Measurements from ENCODE around the gene TBC1D22A. TPM values are rescaled to one million over a fixed set of nuclear protein-coding genes. Genes with fewer than 3 reads are reported as not detected.

Gene TBC1D22A
- total and polyA plus RNA-seq, 2 experiments from 2014 or later, result 9.6 to 13.3 TPM

DNA sequence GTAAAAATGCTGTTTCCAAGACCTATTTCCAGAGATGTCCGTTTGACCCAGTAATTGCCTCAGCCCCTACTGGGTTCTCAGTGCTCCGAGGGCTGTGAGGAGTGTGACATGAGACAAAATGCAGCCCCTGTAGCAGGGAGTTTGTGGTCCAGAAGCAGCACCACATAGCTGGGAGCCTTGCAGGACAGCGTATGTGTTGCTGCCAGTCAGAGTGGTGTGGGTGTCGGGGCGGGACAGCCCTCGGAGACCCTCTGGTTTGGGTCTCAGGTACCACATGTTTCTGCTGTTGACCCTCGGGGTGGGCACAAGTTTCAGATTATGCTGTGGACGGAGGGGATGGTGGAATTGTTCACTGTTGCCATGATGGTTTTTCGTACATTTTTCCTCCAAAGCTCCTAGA lies 17.2 kb downstream of the TBC1D22A start:
- DNase-seq (ENCODE audit: low spot score) (no peak), ATAC-seq (no peak)
- Mint-ChIP-seq H3K27ac (no peak overlapping the region), H3K4me3 (no peak overlapping the region), H3K27me3 (ENCODE audit: insufficient read depth, low read depth, poor library complexity) (peaks cover 8% of the 10 kb centered on the region), H3K9me3 (no peaks in the 10 kb centered on the region), H3K36me3 (ENCODE audit: low read depth) (no peaks in the 10 kb centered on the region; the same call in 2 of the 3 replicates), H3K4me1 (peaks cover 14% of the 10 kb centered on the region)
- Histone ChIP-seq H3K4me2 (no peak overlapping the region), H3K4me3 (no peak overlapping the region), H3K27ac (ENCODE audit: low read depth) (no peak overlapping the region), H3F3A (replicated peaks; ENCODE audit: low read depth) (no peaks in the 10 kb centered on the region), H3K79me2 (replicated peaks; ENCODE audit: insufficient read depth) (peaks cover 92% of the 10 kb centered on the region), H3K9me2 (ENCODE audit: insufficient read depth) (no peaks in the 10 kb centered on the region), H3K4me1 (ENCODE audit: insufficient read depth) (peaks cover 3% of the 10 kb centered on the region; the same call in 1 of the 2 replicates), H3K36me3 (ENCODE audit: insufficient read depth) (no peaks in the 10 kb centered on the region), H3K27me3 (ENCODE audit: insufficient read depth) (no peaks in the 10 kb centered on the region), H4K20me1 (replicated peaks; ENCODE audit: insufficient read depth) (peaks cover 4% of the 10 kb centered on the region; the same call in 1 of the 2 replicates), H2AFZ (no peak overlapping the region)
- no peak for TF ChIP-seq ZNF331 (CRISPR knock-in tag; IDR thresholded peaks at IDR 0.05; ENCODE audit: low read depth)
- TF ChIP-seq JUNB (IDR thresholded peaks at IDR 0.05; ENCODE audit: unreplicated experiment), result no peak
- TF ChIP-seq EZH2 (IDR thresholded peaks at IDR 0.05; ENCODE audit: low read depth, unreplicated experiment), result no peak
- TF ChIP-seq, protein P1, sequence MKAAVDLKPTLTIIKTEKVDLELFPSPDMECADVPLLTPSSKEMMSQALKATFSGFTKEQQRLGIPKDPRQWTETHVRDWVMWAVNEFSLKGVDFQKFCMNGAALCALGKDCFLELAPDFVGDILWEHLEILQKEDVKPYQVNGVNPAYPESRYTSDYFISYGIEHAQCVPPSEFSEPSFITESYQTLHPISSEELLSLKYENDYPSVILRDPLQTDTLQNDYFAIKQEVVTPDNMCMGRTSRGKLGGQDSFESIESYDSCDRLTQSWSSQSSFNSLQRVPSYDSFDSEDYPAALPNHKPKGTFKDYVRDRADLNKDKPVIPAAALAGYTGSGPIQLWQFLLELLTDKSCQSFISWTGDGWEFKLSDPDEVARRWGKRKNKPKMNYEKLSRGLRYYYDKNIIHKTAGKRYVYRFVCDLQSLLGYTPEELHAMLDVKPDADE (IDR thresholded peaks at IDR 0.05), result no peak
- TF ChIP-seq EZH2phosphoT487 (IDR thresholded peaks at IDR 0.05; ENCODE audit: unreplicated experiment), result no peak
- no peak for TF ChIP-seq NANOG (IDR thresholded peaks at IDR 0.05; ENCODE audit: borderline replicate concordance)
- no peak for TF ChIP-seq CREB1 (CRISPR knock-in tag; IDR thresholded peaks at IDR 0.05; ENCODE audit: low read depth)
- TF ChIP-seq, protein P2, sequence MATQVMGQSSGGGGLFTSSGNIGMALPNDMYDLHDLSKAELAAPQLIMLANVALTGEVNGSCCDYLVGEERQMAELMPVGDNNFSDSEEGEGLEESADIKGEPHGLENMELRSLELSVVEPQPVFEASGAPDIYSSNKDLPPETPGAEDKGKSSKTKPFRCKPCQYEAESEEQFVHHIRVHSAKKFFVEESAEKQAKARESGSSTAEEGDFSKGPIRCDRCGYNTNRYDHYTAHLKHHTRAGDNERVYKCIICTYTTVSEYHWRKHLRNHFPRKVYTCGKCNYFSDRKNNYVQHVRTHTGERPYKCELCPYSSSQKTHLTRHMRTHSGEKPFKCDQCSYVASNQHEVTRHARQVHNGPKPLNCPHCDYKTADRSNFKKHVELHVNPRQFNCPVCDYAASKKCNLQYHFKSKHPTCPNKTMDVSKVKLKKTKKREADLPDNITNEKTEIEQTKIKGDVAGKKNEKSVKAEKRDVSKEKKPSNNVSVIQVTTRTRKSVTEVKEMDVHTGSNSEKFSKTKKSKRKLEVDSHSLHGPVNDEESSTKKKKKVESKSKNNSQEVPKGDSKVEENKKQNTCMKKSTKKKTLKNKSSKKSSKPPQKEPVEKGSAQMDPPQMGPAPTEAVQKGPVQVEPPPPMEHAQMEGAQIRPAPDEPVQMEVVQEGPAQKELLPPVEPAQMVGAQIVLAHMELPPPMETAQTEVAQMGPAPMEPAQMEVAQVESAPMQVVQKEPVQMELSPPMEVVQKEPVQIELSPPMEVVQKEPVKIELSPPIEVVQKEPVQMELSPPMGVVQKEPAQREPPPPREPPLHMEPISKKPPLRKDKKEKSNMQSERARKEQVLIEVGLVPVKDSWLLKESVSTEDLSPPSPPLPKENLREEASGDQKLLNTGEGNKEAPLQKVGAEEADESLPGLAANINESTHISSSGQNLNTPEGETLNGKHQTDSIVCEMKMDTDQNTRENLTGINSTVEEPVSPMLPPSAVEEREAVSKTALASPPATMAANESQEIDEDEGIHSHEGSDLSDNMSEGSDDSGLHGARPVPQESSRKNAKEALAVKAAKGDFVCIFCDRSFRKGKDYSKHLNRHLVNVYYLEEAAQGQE (IDR thresholded peaks at IDR 0.05; ENCODE audit: unreplicated experiment), result no peak
- no peak for TF ChIP-seq POLR2AphosphoS5 (IDR thresholded peaks at IDR 0.05; ENCODE audit: low read depth)
- TF ChIP-seq, protein P3, sequence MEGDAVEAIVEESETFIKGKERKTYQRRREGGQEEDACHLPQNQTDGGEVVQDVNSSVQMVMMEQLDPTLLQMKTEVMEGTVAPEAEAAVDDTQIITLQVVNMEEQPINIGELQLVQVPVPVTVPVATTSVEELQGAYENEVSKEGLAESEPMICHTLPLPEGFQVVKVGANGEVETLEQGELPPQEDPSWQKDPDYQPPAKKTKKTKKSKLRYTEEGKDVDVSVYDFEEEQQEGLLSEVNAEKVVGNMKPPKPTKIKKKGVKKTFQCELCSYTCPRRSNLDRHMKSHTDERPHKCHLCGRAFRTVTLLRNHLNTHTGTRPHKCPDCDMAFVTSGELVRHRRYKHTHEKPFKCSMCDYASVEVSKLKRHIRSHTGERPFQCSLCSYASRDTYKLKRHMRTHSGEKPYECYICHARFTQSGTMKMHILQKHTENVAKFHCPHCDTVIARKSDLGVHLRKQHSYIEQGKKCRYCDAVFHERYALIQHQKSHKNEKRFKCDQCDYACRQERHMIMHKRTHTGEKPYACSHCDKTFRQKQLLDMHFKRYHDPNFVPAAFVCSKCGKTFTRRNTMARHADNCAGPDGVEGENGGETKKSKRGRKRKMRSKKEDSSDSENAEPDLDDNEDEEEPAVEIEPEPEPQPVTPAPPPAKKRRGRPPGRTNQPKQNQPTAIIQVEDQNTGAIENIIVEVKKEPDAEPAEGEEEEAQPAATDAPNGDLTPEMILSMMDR (conservative IDR thresholded peaks at IDR 0.05; ENCODE audit: low read depth in 2 of 2), result no peak
- TF ChIP-seq STAT1 (IDR thresholded peaks at IDR 0.05; ENCODE audit: unreplicated experiment), result no peak
- TF ChIP-seq ZNF462 (CRISPR knock-in tag; IDR thresholded peaks at IDR 0.05), result no peak
- no peak for TF ChIP-seq ZNF114 (CRISPR knock-in tag; IDR thresholded peaks at IDR 0.05)
